Measurements from ENCODE around the gene RAB38.

The RAB38 gene

DNA sequence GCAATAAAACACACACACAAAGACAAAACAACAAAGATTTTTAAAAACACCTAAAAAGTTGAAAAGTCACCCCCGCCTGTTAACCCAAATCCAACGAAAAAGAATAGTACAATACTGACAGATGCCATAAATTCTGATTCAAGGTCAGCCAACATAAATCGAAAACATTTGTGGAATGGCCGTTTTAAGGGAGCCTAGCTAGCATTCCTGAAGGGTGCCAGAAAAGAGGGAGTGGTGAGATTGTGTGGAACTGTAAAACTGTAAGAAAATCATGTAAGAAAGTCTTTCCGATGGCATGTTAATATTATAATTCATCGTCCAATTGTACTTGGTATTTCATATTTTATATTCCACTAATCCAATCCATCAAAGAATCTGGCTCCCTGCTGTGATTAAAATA, 75.1 kb downstream of the RAB38 start:
- H3K4me1 ChIP-seq (ENCODE audit: control insufficient read depth, insufficient read depth, low read length) = peaks cover 2% of the 10 kb centered on the region
- H3K9me3 ChIP-seq (ENCODE audit: control insufficient read depth, insufficient read depth, low read length) = no peaks in the 10 kb centered on the region
- no peaks in the 10 kb centered on the region for H3K36me3 ChIP-seq (ENCODE audit: control insufficient read depth, insufficient read depth, low read length)
- no peak overlapping the region for H3K9ac ChIP-seq (ENCODE audit: low read depth, low read length)
- no peak overlapping the region for H3K4me3 ChIP-seq (ENCODE audit: low read depth, low read length)
- no peaks in the 10 kb centered on the region for H3K27me3 ChIP-seq (ENCODE audit: control insufficient read depth, insufficient read depth, low read length)

GRCh38 chr11:88098289-88098688, 77.0 kb downstream of the RAB38 start:
- Histone ChIP-seq H3K9me3 (ENCODE audit: control insufficient read depth, insufficient read depth, low read length) (no peaks in the 10 kb centered on the region), H3K9ac (ENCODE audit: low read depth, low read length) (no peak overlapping the region), H3K27me3 (ENCODE audit: control insufficient read depth, insufficient read depth, low read length) (no peaks in the 10 kb centered on the region), H3K4me3 (ENCODE audit: low read depth, low read length) (no peak overlapping the region), H3K36me3 (ENCODE audit: control insufficient read depth, insufficient read depth, low read length) (no peaks in the 10 kb centered on the region), H3K4me1 (ENCODE audit: control insufficient read depth, insufficient read depth, low read length) (no peaks in the 10 kb centered on the region)

- H3K4me3 ChIP-seq (ENCODE audit: low read depth, low read length) = no peak overlapping the region
- H3K9ac ChIP-seq (ENCODE audit: low read depth, low read length) = no peak overlapping the region
- no peaks in the 10 kb centered on the region for H3K36me3 ChIP-seq (ENCODE audit: control insufficient read depth, insufficient read depth, low read length)
- H3K27me3 ChIP-seq (ENCODE audit: control insufficient read depth, insufficient read depth, low read length) = no peaks in the 10 kb centered on the region
- H3K9me3 ChIP-seq (ENCODE audit: control insufficient read depth, insufficient read depth, low read length) = no peaks in the 10 kb centered on the region
- H3K4me1 ChIP-seq (ENCODE audit: control insufficient read depth, insufficient read depth, low read length) = no peaks in the 10 kb centered on the region
Observed at GRCh38 chr11:88089134-88089533, 86.1 kb downstream of the RAB38 start.

DNA sequence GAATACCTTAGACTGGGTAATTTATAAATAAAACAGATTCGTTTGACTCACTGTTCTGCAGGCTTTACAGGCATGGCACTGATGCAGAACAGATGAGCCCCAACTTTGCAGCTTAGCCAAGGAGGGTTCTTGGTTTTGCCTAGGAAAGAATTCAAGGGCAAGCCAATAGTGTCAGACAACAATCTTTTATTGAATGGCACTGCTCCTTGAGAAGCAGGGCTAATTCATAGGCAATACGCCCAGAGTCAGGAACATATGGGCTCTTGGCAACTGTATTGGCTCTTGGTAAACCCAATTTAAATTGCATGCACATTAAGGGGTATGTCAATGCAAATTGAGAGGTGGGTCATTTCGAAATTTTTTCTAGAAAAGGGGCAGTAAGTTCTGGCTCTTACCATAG, 87.9 kb downstream of the RAB38 start:
- no peaks in the 10 kb centered on the region for H3K4me1 ChIP-seq (ENCODE audit: control insufficient read depth, insufficient read depth, low read length)
- H3K9ac ChIP-seq (ENCODE audit: low read depth, low read length) = no peak overlapping the region
- H3K4me3 ChIP-seq (ENCODE audit: low read depth, low read length) = no peak overlapping the region
- H3K9me3 ChIP-seq (ENCODE audit: control insufficient read depth, insufficient read depth, low read length) = no peaks in the 10 kb centered on the region
- no peaks in the 10 kb centered on the region for H3K36me3 ChIP-seq (ENCODE audit: control insufficient read depth, insufficient read depth, low read length)
- H3K27me3 ChIP-seq (ENCODE audit: control insufficient read depth, insufficient read depth, low read length) = no peaks in the 10 kb centered on the region

- no peaks in the 10 kb centered on the region for H3K27me3 ChIP-seq (ENCODE audit: control insufficient read depth, insufficient read depth, low read length)
- no peaks in the 10 kb centered on the region for H3K36me3 ChIP-seq (ENCODE audit: control insufficient read depth, insufficient read depth, low read length)
- no peak overlapping the region for H3K9ac ChIP-seq (ENCODE audit: low read depth, low read length)
- H3K9me3 ChIP-seq (ENCODE audit: control insufficient read depth, insufficient read depth, low read length) = no peaks in the 10 kb centered on the region
- H3K4me3 ChIP-seq (ENCODE audit: low read depth, low read length) = no peak overlapping the region
- no peaks in the 10 kb centered on the region for H3K4me1 ChIP-seq (ENCODE audit: control insufficient read depth, insufficient read depth, low read length)
Observed at GRCh38 chr11:88086297-88086696, 88.9 kb downstream of the RAB38 start.

GRCh38 chr11:88070437-88070836, 104.8 kb downstream of the RAB38 start:
- H3K9ac ChIP-seq (ENCODE audit: low read depth, low read length) = no peak overlapping the region
- H3K27me3 ChIP-seq (ENCODE audit: control insufficient read depth, insufficient read depth, low read length) = no peaks in the 10 kb centered on the region
- no peaks in the 10 kb centered on the region for H3K36me3 ChIP-seq (ENCODE audit: control insufficient read depth, insufficient read depth, low read length)
- H3K4me1 ChIP-seq (ENCODE audit: control insufficient read depth, insufficient read depth, low read length) = no peaks in the 10 kb centered on the region
- no peaks in the 10 kb centered on the region for H3K9me3 ChIP-seq (ENCODE audit: control insufficient read depth, insufficient read depth, low read length)
- H3K4me3 ChIP-seq (ENCODE audit: low read depth, low read length) = no peak overlapping the region

GRCh38 chr11:88068848-88069554, 106.2 kb downstream of the RAB38 start:
- H3K27me3 ChIP-seq (ENCODE audit: control insufficient read depth, insufficient read depth, low read length) = no peaks in the 10 kb centered on the region
- no peak overlapping the region for H3K9ac ChIP-seq (ENCODE audit: low read depth, low read length)
- no peaks in the 10 kb centered on the region for H3K4me1 ChIP-seq (ENCODE audit: control insufficient read depth, insufficient read depth, low read length)
- no peak overlapping the region for H3K4me3 ChIP-seq (ENCODE audit: low read depth, low read length)
- no peaks in the 10 kb centered on the region for H3K36me3 ChIP-seq (ENCODE audit: control insufficient read depth, insufficient read depth, low read length)
- H3K9me3 ChIP-seq (ENCODE audit: control insufficient read depth, insufficient read depth, low read length) = no peaks in the 10 kb centered on the region

DNA sequence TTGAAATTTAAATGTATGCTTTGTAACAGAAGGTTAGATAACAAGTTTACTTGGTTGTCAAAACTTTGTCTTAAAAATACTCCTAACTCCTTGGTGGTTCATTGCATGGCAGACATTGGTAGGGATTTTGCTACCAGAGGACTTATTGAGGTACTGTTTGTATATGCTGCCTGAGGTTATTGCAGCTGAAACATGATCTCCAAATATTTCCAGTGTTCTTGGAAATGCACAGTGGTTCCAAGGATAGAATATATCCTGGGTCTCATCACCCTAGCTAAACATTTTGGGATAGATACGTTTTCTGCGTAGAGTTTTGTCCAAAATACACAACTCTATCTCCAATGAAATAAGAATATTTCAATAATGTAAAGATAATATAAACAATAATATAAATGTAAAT, 109.2 kb downstream of the RAB38 start:
- H3K36me3 ChIP-seq (ENCODE audit: control insufficient read depth, insufficient read depth, low read length) = no peaks in the 10 kb centered on the region
- no peak overlapping the region for H3K9ac ChIP-seq (ENCODE audit: low read depth, low read length)
- H3K4me3 ChIP-seq (ENCODE audit: low read depth, low read length) = no peak overlapping the region
- no peaks in the 10 kb centered on the region for H3K9me3 ChIP-seq (ENCODE audit: control insufficient read depth, insufficient read depth, low read length)
- H3K27me3 ChIP-seq (ENCODE audit: control insufficient read depth, insufficient read depth, low read length) = no peaks in the 10 kb centered on the region
- no peaks in the 10 kb centered on the region for H3K4me1 ChIP-seq (ENCODE audit: control insufficient read depth, insufficient read depth, low read length)

- Histone ChIP-seq H3K9me3 (ENCODE audit: control insufficient read depth, insufficient read depth, low read length) (no peaks in the 10 kb centered on the region), H3K27me3 (ENCODE audit: control insufficient read depth, insufficient read depth, low read length) (no peaks in the 10 kb centered on the region), H3K4me1 (ENCODE audit: control insufficient read depth, insufficient read depth, low read length) (no peaks in the 10 kb centered on the region), H3K9ac (ENCODE audit: low read depth, low read length) (no peak overlapping the region), H3K36me3 (ENCODE audit: control insufficient read depth, insufficient read depth, low read length) (no peaks in the 10 kb centered on the region), H3K4me3 (ENCODE audit: low read depth, low read length) (no peak overlapping the region)
Observed at GRCh38 chr11:88064097-88064705, 111.0 kb downstream of the RAB38 start.

Data from iPS-15b (cell line).